H9 (cell line): ENCODE data around the gene RGL4. TPM values are rescaled to one million over a fixed set of nuclear protein-coding genes. Genes with fewer than 3 reads are reported as not detected.

Source experiments
- DNase-seq: peaks from one replicate; pipeline ENCODE4 v3.0.0-alpha.2; 2017
- H2AFZ ChIP-seq: one replicate; pipeline ENCODE4 v1.6.1; 2013; ENCODE audit warnings: mild to moderate bottlenecking, low read length, control low read depth, moderate library complexity
- H2AK5ac ChIP-seq: 2 replicates; pipeline ENCODE4 v1.6.1; 2013; ENCODE audit warnings: low read length, control low read depth, mixed read lengths; ENCODE audit not compliant: insufficient read length
- H2BK120ac ChIP-seq: one replicate; pipeline ENCODE4 v1.6.1; 2013; ENCODE audit warnings: low read depth, mild to moderate bottlenecking, low read length, control low read depth, inconsistent platforms; ENCODE audit not compliant: poor library complexity, severe bottlenecking
- H2BK12ac ChIP-seq: 2 replicates; pipeline ENCODE4 v1.6.1; 2013; ENCODE audit warnings: low read length, control low read depth, mixed read lengths, low read depth; ENCODE audit not compliant: insufficient read length
- H2BK15ac ChIP-seq: 2 replicates; pipeline ENCODE4 v1.6.1; 2013; ENCODE audit warnings: low read depth, low read length, control low read depth
- H2BK20ac ChIP-seq: one replicate; pipeline ENCODE4 v1.6.1; 2013; ENCODE audit warnings: low read depth, mild to moderate bottlenecking, low read length, control low read depth, inconsistent platforms; ENCODE audit not compliant: poor library complexity, severe bottlenecking
- H2BK5ac ChIP-seq: 2 replicates; pipeline ENCODE4 v1.6.1; 2013; ENCODE audit warnings: low read length, control low read depth, mixed read lengths; ENCODE audit not compliant: insufficient read length
- H3K14ac ChIP-seq: 2 replicates; pipeline ENCODE4 v1.6.1; 2013; ENCODE audit warnings: low read length, control low read depth; ENCODE audit not compliant: insufficient read depth
- H3K18ac ChIP-seq: 2 replicates; pipeline ENCODE4 v1.6.1; 2013; ENCODE audit warnings: low read depth, mild to moderate bottlenecking, mixed read lengths, low read length, control low read depth; ENCODE audit not compliant: insufficient read length
- H3K23ac ChIP-seq: 2 replicates; pipeline ENCODE4 v1.6.1; 2013; ENCODE audit warnings: low read length, control low read depth, mixed read lengths, low read depth; ENCODE audit not compliant: insufficient read length
- H3K23me2 ChIP-seq: 2 replicates; pipeline ENCODE4 v1.6.1; 2013; ENCODE audit warnings: low read depth, mild to moderate bottlenecking, mixed read lengths, low read length, control low read depth; ENCODE audit not compliant: insufficient read length, poor library complexity, severe bottlenecking
- H3K27ac ChIP-seq: 2 replicates; pipeline ENCODE4 v1.5.1; 2013; ENCODE audit warnings: low read length, control low read depth, mixed read lengths, low read depth; ENCODE audit not compliant: insufficient read length
- H3K27me3 ChIP-seq: 2 replicates; pipeline ENCODE4 v1.6.1; 2013; ENCODE audit warnings: low read length, control low read depth, inconsistent platforms; ENCODE audit not compliant: insufficient read depth
- H3K4ac ChIP-seq: 2 replicates; pipeline ENCODE4 v1.6.1; 2013; ENCODE audit warnings: low read depth, mild to moderate bottlenecking, control low read depth, inconsistent platforms, low read length, moderate library complexity
- H3K4me1 ChIP-seq: 2 replicates; pipeline ENCODE4 v1.6.1; 2013; ENCODE audit warnings: low read length, control low read depth, inconsistent platforms; ENCODE audit not compliant: insufficient read depth
- H3K4me2 ChIP-seq: 2 replicates; pipeline ENCODE4 v1.6.1; 2013; ENCODE audit warnings: low read length, control low read depth, mixed read lengths; ENCODE audit not compliant: insufficient read length, insufficient read depth
- H3K56ac ChIP-seq: 2 replicates; pipeline ENCODE4 v1.6.1; 2013; ENCODE audit warnings: low read depth, mild to moderate bottlenecking, mixed read lengths, low read length, control low read depth; ENCODE audit not compliant: insufficient read length
- H3K79me1 ChIP-seq: 2 replicates; pipeline ENCODE4 v1.6.1; 2013; ENCODE audit warnings: low read depth, mild to moderate bottlenecking, moderate library complexity, low read length, control low read depth, inconsistent platforms; ENCODE audit not compliant: insufficient read depth, poor library complexity, severe bottlenecking
- H3K79me2 ChIP-seq: 2 replicates; pipeline ENCODE4 v1.6.1; 2013; ENCODE audit warnings: low read length, control low read depth, inconsistent platforms; ENCODE audit not compliant: insufficient read depth
- H3K9ac ChIP-seq: 2 replicates; pipeline ENCODE4 v1.6.1; 2013; ENCODE audit warnings: low read length, control low read depth, mixed read lengths; ENCODE audit not compliant: insufficient read length; ENCODE audit errors: extremely low read depth
- H3K9me3 ChIP-seq: one replicate; pipeline ENCODE4 v1.6.1; 2013; ENCODE audit warnings: low read depth, low read length, inconsistent platforms; ENCODE audit not compliant: control insufficient read depth
- H3T11ph ChIP-seq: one replicate; pipeline ENCODE4 v1.6.1; 2013; ENCODE audit warnings: mild to moderate bottlenecking, low read length, control low read depth, inconsistent platforms
- H4K20me1 ChIP-seq: one replicate; pipeline ENCODE4 v1.6.1; 2013; ENCODE audit not compliant: control insufficient read depth, insufficient read length, insufficient read depth
- H4K5ac ChIP-seq: 2 replicates; pipeline ENCODE4 v1.6.1; 2013; ENCODE audit warnings: low read depth, mild to moderate bottlenecking, mixed read lengths, low read length, control low read depth; ENCODE audit not compliant: insufficient read length
- H4K8ac ChIP-seq: replicated peaks from 2 replicates; pipeline ENCODE4 v1.6.1; 2013; ENCODE audit warnings: low read length, control low read depth, mixed read lengths, low read depth; ENCODE audit not compliant: insufficient read length
- H4K91ac ChIP-seq: 2 replicates; pipeline ENCODE4 v1.6.1; 2013; ENCODE audit warnings: low read depth, mild to moderate bottlenecking, moderate library complexity, mixed read lengths, low read length, control low read depth; ENCODE audit not compliant: insufficient read length
- H3K27ac Mint-ChIP-seq, 3 experiments: 2 replicates in 2 of 3; 3 replicates in 1 of 3; pipeline ENCODE4 v1.8.0; 2020 to 2021; ENCODE audit warnings: mixed read lengths in 3 of 3, mild to moderate bottlenecking in 1 of 3, moderate library complexity in 1 of 3
- H3K27me3 Mint-ChIP-seq: 2 replicates; pipeline ENCODE4 v1.8.0; 2021; ENCODE audit warnings: low read depth, mild to moderate bottlenecking, moderate library complexity, mixed read lengths
- H3K36me3 Mint-ChIP-seq, 3 experiments: 2 replicates in 2 of 3; 3 replicates in 1 of 3; pipeline ENCODE4 v1.8.0; 2020 to 2021; ENCODE audit warnings: low read depth in 3 of 3, mixed read lengths in 3 of 3; ENCODE audit not compliant: insufficient read depth in 1 of 3
- H3K4me1 Mint-ChIP-seq, 2 experiments: 2 replicates each; pipeline ENCODE4 v1.8.0; 2020; ENCODE audit warnings: mixed read lengths in 2 of 2
- H3K4me3 Mint-ChIP-seq, 2 experiments: 2 replicates in 1 of 2; 3 replicates in 1 of 2; pipeline ENCODE4 v1.8.0; 2020 to 2021; ENCODE audit warnings: mild to moderate bottlenecking in 2 of 2, mixed read lengths in 2 of 2, moderate library complexity in 1 of 2
- H3K9me3 Mint-ChIP-seq, 2 experiments: 2 replicates in 1 of 2; 3 replicates in 1 of 2; pipeline ENCODE4 v1.8.0; 2020; ENCODE audit warnings: mild to moderate bottlenecking in 2 of 2, mixed read lengths in 2 of 2, moderate library complexity in 1 of 2
- WGBS: extraction: QIAGEN DNeasy Blood & Tissue Kit; methylation state at CpG from one replicate; pipeline ENCODE4 v1.1.7; 2013; ENCODE audit warnings: missing lambda C conversion rate, low lambda C conversion rate, mixed read lengths; ENCODE audit not compliant: insufficient read length; ENCODE audit errors: extremely low coverage; 5-methylcytosine and 5-hydroxymethylcytosine counted together
- total RNA-seq: library from RNA; stranded (reverse); gene quantifications from 2 replicates; pipeline ENCODE4 v1.2.1, GENCODE V29; 2021
- TF ChIP-seq, protein P1 (sequence below): fragments of 200-600 bp; sonication (generic); conservative IDR thresholded peaks from 3 replicates; pipeline ENCODE4 v1.8.0; 2021; ENCODE audit warnings: antibody characterized with exemption, mild to moderate bottlenecking

Gene RGL4
- total RNA-seq, 1 experiment from 2014 or later, result not detected

GRCh38 chr22:23693979-23694680 lies 3.3 kb downstream of the RGL4 start:
- Histone ChIP-seq H3K56ac (no peak overlapping the region), H2BK12ac (no peak overlapping the region), H3K4me1 (no peaks in the 10 kb centered on the region), H3K9me3 (no peaks in the 10 kb centered on the region), H3K23ac (no peak overlapping the region), H4K8ac (no peak overlapping the region), H3K14ac (no peak overlapping the region), H3K9ac (no peak overlapping the region), H4K5ac (no peak overlapping the region), H2AK5ac (no peak overlapping the region), H2AFZ (no peak overlapping the region), H4K20me1 (no peaks in the 10 kb centered on the region), H3K79me1 (no peaks in the 10 kb centered on the region), H4K91ac (no peak overlapping the region), H2BK5ac (no peak overlapping the region), H3K4ac (no peak overlapping the region), H3K23me2 (no peaks in the 10 kb centered on the region), H2BK15ac (no peak overlapping the region), H3K4me2 (no peak overlapping the region), H3K79me2 (no peaks in the 10 kb centered on the region), H3K27ac (no peak overlapping the region), H2BK120ac (no peak overlapping the region), H3T11ph (no peak overlapping the region), H3K27me3 (no peaks in the 10 kb centered on the region), H2BK20ac (no peak overlapping the region), H3K18ac (no peak overlapping the region)
- H3K36me3 Mint-ChIP-seq, result peaks cover 21 to 44% (median 34%) of the 10 kb centered on the region in 3 experiments
- no peaks in the 10 kb centered on the region for H3K9me3 Mint-ChIP-seq
- H3K27me3 Mint-ChIP-seq, result no peaks in the 10 kb centered on the region
- TF ChIP-seq, protein P1, sequence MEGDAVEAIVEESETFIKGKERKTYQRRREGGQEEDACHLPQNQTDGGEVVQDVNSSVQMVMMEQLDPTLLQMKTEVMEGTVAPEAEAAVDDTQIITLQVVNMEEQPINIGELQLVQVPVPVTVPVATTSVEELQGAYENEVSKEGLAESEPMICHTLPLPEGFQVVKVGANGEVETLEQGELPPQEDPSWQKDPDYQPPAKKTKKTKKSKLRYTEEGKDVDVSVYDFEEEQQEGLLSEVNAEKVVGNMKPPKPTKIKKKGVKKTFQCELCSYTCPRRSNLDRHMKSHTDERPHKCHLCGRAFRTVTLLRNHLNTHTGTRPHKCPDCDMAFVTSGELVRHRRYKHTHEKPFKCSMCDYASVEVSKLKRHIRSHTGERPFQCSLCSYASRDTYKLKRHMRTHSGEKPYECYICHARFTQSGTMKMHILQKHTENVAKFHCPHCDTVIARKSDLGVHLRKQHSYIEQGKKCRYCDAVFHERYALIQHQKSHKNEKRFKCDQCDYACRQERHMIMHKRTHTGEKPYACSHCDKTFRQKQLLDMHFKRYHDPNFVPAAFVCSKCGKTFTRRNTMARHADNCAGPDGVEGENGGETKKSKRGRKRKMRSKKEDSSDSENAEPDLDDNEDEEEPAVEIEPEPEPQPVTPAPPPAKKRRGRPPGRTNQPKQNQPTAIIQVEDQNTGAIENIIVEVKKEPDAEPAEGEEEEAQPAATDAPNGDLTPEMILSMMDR, result no peak
- no peak for DNase-seq
- no peaks in the 10 kb centered on the region for H3K4me1 Mint-ChIP-seq
- no peak overlapping the region; a peak in 1 of 7 replicates for H3K27ac Mint-ChIP-seq
- WGBS, result no CpG with 5 or more reads among the region's 11 CpGs
- no peak overlapping the region; a peak in 1 of 5 replicates for H3K4me3 Mint-ChIP-seq
